ENCODE data around the gene SAPCD1.

The SAPCD1 gene

DNA sequence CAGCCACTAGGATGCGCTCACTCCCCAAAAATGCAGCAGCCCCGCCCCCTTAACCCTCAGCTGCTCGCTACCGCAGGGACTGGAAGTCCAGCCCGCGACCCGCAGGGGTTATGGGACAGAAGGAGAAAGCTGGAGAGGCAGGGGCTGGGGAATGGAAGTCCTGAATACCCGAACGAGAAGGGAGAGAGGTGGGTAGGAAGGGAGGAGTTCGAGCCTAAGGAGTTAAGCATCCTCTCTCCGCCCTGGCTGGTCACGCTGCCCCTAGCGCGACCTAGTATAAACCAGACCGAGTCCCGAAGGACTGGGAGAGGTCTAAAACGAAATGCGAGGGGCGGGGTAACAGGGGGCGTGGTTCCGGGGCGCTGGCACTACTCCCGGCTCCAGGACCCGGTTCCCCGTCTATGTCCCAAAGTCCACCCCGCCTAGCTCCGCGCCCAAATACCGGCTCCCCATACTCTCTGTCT lies 32.9 kb upstream of the SAPCD1 start:
- peak; percentile 81 for DNase-seq (ENCODE audit: low spot score)

DNA sequence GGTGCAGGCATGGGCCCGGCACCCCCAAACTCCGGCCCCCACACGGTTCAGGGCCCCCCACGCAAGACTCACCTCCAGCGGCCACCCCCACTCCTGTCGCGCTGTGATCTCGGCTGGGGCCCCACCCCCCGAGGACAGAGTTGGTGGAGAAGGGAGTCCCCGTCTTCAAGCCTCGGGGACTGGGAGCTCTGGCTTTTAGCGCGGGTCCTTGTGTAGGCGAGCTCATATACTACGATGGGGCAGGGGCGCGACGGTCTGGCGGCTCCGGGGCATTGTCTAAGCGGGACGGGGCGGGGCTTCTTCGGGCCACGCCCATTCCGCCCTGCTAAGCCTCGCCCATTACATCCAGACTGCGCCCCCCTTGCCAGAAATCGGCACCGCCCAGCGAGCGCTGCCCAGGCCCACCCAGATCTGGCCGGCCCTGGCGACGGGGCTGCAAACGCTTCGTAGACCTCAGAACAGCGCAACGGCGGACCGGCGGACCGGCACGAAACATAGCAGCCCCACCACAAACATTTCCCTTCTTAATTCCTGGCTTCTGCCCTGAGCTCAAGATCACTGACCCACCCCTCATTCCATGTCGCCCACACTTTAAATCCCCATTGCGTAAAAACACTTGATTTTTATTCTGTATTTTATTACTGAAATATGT lies 32.4 kb upstream of the SAPCD1 start:
- DNase-seq (ENCODE audit: low spot score), result peak; percentile 86

DNA sequence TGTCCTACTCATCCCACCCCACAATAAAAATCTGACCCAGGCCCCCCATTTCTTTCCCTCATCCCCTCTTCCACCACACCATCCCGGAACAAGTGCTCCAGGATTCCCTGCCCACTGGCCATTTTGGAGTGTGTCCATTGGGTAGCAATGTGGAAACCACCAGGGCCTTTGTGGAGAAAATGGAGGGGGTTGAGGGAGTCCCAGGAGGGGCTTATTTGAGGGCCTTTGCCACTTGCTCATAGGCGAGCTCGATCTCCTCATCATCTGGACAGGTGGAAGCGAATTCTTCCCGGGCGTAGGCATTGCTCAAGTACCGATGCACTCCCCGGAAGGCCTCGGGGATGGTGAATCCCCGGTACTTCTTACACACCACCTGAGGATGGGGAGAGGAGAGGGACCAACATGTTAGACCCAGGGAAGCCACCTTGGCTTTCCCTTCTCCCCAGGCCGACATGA lies 31.8 kb upstream of the SAPCD1 start:
- no peak for DNase-seq (ENCODE audit: low spot score)

DNA sequence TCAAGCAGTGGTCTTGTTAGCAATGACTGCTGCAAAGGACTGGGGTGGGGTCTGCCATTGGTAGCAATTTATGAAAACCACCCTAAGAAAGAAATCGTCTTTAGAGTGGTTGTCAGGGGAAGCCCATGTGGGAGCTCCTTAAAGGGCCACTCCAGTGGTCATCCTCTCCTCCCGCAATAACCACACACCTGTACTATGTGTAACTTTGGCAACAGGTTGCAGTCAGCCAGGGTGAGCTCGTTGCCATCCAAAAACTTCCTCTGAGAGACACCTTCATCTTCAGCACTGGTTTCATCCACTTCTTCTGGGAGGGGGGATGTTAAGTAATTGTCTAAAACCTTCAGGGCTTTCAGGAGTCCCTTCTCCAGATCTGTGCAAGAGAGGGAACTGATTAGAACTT lies 30.4 kb upstream of the SAPCD1 start:
- DNase-seq (ENCODE audit: low spot score), result no peak

DNA sequence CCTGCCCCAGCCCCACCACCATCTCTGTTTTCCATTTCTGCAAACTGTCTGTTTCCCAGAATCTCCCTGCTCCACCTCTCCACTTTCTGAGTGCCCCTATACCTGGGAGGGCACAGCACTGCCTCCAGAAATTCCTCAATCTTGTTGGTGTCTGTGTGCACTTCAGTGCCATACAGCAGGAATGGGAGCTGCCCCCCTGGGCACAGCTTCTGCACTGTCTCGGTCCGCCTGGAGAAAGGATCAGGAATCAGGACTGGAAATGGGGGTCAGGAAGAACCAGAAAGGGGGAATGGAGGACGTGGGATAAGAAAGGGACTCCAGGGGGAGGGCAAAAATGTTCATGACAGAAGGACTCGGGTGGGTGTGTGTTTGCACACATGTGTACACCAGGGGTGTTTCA lies 28.7 kb upstream of the SAPCD1 start:
- DNase-seq (ENCODE audit: low spot score), result no peak

DNA sequence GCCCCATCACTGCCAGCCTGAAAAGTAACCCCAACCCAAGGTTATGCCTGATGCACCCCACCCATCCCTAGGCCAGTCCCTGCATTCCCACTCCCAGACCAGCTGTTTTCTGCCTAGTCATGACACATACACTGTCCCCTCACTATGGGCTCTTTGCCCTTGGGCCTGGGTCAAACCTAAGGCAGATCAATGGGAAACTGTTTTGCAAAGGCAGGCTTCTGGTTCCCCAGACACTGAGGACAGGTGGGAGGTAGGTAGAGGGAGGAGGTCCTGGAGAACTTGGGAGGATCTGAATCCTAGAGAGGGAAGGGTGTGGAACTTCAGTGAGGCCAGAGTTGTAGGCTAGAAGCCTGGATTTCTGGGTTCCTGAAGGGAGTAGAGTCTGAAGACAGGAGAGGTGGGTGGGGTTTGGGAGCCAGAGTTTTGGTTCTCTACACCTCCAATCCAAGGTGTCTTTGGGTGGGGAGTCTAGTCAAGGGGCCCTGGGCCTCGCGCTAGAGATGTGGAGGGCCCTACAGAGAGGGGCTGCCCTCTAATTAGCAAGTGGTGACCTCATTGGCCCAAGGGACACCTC lies 28.1 kb upstream of the SAPCD1 start:
- DNase-seq (ENCODE audit: low spot score), result no peak

DNA sequence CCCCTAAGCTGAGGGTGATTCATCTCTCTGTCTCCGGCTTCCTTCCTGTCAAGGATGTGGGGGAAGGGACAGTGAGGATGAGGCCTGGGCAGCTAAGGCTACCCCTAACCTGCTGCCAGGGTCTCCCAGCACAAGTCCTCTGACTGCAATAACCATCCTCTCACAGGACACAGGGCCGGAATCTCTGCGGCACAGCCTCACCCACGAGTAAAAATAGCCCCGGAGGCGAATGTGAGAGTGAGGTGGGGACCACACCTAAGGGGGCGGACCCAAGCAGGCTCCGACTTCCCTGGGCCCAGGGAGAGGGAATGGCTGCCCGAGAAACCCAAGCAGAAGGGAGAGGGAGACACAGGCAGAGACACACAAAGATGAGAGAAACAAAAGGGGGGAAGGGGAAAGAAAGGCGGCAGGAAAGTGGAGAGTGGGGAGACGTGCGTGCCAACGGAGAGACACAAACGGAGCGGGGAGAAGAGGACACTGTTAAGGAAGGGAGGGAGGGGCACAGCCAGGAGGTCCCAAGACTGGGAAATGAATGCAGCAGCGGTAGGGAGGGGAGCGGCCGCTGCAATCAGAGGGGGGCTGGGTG lies 27.5 kb upstream of the SAPCD1 start:
- DNase-seq (ENCODE audit: low spot score), result no peak

DNA sequence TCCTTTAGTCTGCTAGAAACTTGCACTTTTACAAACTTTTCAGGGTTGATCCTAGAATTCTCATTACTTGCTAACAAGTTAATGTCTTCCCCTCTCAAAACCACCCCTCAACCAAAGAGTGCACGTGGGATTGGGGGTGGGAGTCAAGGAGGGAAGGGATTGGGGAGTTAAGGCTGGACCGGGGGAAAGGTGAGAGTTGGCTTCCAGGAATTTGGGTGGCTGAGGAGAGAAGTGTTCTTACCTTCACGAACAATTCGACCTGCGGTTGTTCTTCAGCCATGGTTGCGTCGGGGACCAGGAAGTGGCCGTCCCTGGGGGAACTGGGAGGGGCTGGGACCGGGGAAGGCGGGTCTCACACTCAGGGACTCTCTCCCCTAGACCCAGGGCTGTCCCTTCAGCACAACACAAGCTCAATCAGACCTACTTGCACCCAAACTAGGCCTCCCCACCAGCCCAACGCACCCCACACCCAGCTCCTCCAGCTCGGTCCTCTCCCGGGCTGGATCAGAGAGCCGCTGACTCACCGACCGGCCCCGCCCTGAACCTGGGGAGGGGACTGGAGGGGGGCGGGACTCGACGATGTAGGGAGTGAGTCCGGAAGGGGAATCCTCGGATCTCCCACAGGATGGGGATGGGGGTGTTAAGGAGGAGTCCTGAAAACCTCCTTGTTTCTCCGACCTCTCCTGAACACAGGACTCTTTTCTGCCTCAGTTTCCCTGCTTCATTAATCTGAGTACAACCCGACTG lies 26.3 kb upstream of the SAPCD1 start, which contains the start of gene CLIC1:
Gene CLIC1, minus strand, starts transcription at position 510 of the 747 bp plus-strand sequence. Its CDS starts 230 bp downstream, at position 280.
- peak; percentile 87 for DNase-seq (ENCODE audit: low spot score)

DNA sequence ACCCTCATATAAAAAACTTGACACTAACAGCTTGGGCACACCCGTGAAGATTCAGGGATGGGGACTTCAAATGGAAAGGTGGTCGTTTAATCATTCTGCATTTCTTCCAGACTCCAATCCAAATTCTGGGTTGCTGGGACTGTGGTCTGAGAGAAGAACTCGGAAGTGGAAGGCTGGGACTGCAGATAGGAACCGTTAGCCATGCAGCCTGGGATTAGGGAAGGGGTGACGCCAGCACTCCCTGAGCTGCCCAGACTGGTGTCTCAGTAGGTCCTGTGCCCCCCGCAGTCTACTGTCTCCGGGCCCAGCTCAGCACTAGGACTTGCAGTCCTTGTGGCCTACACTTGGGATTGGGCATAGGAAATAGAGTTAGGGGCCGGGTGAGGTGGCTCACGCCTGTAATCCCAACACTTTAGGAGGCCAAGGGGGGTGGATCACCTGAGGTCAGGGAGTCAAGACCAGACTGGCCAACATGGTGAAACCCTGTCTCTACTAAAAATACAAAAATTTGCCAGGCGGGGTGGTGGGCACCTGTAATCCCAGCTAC lies 25.6 kb upstream of the SAPCD1 start:
- DNase-seq (ENCODE audit: low spot score), result no peak

DNA sequence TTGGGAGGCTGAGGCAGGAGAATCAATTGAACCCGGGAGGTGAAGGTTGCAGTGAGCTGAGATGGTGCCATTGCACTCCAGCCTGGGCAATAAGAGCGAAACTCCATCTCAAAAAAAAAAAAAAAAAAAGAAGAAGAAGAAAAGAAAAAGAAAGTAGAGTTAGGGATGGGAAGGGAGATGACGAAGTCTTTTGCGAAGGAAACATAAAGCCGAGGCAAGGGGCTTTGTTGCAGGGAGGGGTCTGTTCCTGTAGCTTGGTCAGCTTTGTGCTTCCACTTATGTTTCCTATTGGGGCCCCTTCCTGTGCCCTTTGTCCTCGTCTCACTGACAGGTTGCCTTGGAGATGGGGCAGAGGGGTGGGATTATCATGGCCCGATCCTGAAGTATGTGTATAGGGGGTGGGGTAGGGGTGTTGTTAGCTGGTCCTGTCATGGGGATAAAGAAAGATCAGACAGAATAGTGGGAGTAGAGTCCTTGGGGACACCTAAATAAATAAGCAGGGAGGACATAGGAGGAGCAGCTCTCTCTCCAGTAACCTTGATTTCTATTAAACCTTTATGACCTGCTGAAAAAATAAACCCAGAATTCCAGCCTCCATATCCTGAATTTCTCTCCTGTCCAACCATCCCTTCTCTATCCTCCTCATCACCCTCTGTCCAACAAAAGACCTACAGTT lies 25.0 kb upstream of the SAPCD1 start:
- DNase-seq (ENCODE audit: low spot score), result no peak

DNA sequence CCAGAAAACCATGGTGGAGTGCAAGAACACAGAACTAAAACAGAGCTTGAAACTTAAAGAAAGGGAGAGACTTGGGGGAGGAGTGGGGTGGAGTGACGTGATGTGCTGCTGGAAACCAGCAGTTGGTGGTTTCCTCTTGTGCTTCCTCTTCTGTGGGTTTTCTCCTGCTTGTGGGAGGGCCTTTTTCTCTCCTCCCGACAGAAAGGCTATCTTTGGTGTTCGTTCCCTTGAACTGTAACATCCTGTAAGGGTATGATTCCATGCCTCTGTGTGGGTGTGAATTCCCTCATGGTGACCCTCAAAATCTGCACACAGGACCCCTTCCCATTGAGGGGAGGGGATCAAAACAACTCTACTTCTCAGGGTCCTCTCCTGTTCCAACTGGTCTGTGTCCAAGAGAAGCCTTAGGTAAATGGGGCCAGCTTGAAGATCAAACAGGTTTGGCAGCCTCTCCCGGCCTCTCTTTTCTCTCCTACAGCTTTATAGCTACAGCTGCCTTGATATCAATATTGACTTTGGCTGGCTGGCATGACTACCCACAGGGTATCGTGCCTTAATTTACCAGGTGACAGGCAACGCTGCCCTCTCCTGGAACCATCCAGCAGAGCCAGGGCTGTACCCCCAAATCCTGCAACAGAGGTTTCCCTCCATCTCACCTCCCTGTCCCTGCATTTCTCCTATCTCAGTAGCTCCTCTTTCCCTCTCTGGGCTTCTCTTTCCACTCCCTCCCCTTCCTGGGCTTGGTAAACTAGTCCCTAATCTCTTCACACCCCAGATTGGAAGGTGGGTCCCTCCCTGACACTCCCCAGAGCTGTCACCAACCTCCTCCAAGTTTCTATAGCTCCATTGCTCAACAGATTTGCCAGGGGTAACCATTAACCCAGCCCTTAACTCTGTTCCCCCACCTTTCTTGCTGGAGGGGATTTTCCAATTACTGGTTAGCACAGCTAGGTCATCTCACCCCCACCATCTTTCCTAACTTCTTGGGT lies 24.2 kb upstream of the SAPCD1 start:
- peak; percentile 74 for DNase-seq (ENCODE audit: low spot score)

DNA sequence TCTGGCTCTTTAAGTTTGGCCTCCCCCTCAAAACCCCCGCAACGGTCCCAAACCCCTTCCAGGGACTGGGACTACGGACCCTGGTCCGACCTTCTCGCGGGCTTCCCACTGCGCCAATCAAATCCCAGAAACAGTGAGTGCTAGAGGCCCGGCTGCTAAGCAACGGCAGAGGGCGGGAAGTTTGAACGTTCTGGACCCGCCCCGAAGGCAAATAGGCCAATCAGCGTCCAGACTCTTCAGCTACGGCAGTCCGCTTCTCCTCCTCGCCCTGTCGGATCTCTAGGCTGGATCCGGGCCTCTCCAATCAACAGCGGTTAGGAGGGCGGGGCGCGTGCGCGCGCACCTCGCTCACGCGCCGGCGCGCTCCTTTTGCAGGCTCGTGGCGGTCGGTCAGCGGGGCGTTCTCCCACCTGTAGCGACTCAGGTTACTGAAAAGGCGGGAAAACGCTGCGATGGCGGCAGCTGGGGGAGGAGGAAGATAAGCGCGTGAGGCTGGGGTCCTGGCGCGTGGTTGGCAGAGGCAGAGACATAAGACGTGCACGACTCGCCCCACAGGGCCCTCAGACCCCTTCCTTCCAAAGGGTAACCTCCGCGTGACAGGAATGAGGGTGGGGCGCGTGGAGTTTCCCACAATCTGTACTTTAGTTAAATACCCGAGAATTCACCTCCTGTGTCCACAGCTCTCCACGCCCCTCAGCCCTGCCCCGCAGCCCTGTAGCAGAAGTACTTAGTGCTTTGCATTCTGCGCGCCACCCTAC lies 22.6 kb upstream of the SAPCD1 start, which contains the start of gene MSH5:
Gene MSH5, plus strand, starts transcription at position 367 of the 758 bp plus-strand sequence. CDS start 462 bp downstream, outside the sequence.
- DNase-seq (ENCODE audit: low spot score), result peak; percentile 98

DNA sequence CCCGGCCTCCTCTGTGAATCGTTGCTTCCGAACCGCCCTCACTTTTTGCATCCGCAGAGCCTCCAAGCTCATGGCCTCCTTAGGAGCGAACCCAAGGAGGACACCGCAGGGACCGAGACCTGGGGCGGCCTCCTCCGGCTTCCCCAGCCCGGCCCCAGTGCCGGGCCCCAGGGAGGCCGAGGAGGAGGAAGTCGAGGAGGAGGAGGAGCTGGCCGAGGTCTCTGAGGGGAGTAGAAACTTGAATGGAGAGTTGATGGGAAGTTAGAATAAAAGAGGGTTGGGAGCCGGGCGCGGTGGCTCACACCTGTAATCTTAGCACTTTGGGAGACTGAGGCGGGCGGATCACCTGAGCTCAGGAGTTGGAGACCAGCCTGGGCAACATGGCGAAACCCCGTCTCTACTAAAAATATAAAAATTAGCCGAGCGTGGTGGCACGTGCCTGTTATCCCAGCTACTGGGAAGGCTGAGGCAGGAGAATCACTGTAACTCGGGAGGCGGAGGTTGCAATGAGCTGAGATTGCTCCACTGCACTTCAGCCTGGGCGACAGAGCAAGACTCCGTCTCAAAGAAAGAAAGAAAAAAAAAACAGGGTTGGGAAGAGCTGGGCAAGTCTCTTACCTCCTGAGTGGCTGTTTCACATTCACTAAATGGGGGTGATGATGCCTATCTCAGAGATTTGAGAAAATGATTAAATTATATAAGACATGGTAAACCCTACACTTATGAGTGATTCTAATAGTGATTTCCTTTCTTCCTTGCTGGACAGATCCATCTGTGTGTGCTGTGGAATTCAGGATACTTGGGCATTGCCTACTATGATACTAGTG lies 21.8 kb upstream of the SAPCD1 start:
- peak; percentile 62 for DNase-seq (ENCODE audit: low spot score)

DNA sequence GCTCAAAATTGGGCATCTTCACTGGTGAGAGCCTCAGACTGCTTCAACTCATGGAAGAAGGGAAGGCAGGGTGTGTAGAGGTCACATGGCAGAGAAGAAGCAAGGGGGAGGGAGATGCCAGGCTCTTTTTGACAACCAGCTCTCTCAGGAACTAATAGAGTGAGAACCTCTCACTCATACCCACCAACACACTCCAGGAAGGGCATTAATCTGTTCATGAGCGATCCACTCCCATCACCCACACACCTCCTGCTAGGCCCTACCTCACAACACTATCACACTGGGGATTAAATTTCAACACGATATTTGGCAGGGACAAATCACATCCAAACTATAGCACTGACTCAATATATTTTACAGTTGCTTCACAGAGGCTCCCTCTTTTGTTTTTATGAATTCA lies 20.6 kb upstream of the SAPCD1 start:
- DNase-seq (ENCODE audit: low spot score), result no peak

DNA sequence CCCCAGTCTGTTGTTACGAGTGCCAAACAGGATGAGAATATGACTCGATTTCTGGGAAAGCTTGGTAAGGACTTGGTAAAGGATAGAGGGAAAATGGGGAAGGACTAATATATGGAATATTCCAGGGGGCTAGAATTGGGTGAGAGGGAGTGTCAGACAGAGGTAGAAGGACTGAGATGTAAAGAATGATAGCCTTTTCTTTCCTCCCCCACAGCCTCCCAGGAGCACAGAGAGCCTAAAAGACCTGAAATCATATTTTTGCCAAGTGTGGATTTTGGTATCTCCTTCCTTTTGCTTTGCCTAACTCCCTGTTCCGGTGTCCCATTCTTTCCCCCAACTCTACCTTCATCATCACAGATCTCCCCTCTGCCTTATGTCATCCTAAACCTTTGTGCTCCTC lies 19.6 kb upstream of the SAPCD1 start:
- DNase-seq (ENCODE audit: low spot score), result no peak

DNA sequence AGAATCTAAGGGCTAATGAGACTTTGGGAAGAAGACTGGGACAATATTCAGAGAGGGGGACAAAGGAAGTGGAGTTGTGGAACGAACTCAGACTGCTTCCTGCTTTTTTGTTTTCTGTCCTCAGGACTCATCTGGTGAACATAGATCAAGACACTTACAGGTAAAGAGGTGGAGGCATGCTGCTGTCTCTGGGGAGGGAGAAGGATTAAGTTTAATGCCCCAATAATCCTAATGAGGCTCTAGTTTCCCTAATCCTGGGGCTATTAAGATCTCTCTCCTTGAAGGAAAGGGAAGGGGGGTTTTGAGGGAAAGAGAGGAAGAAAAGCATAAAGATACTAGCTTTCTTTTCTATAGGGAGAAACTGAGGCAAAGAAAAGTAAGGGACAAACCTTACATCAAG lies 18.0 kb upstream of the SAPCD1 start:
- DNase-seq (ENCODE audit: low spot score), result no peak

DNA sequence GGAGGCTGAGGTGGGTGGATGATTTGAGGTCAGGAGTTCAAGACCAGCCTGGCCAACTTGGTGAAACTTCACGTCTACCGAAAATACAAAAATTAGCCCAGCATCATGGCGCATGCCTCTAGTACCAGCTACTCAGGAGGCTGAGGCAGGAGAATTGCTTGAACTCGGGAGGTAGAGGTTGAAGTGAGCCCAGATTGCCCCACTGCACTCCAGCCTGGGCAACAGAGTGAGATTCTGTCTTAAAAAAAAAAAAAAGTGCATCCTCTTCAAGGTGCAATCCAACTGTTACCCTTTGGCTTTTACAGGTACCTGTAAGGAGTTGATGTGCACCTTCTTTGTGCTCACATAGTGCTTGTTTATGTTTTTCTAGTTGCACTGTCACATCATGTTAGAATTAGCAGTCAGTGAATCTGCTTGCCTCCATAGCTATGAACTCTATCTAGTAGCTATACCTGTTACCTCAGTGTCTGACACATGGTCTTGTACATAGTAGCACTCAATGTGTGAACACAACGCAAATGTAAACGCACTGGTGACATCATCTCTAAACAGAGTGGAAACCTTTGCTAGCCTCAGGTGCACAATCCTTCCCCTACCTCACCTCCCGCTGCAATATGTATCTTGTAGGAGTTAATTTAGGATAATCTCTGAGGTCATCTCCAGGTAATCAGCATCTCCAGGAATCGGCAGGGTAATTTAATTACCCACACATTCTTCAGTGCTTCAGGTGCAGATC lies 13.0 kb upstream of the SAPCD1 start:
- DNase-seq (ENCODE audit: low spot score), result no peak

DNA sequence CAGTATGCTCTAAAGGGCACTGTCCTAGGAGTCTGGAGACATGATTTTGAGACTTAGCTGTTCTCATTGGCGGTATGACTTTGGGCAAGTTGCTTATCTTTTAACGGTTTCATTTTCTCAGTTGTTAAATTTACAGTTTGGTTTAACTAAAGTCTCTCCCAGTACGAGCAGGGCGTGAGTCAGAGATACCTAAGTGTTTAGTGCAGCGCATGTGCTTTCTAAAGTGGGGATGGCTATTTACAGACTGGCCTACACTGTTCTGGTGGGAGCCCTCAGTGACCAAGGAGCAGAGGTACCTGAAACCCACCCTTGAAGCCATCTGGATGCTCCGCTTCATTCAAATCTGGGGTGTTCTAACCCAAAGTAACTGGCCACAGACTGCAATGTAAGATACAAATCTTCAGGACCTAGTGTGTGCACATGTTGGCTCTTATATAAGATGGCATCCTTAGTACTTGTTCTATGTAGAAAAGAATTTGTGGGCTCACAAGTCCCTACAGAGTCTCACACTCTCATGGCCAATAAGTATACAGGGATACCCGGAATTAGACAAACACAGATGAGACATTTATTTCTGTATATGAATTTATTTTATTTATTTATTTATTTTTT lies 11.9 kb upstream of the SAPCD1 start:
- DNase-seq (ENCODE audit: low spot score), result no peak
